GM19025 (cell line): ENCODE results near the gene TRAF3IP3.

Experiments
- ATAC-seq: cut with Tn5 transposase; IDR thresholded peaks from one replicate; pipeline ENCODE4 v1.9.1; 2021; ENCODE audit warnings: mild to moderate bottlenecking, low read depth, moderate library complexity; ENCODE audit not compliant: unreplicated experiment

Gene TRAF3IP3

DNA sequence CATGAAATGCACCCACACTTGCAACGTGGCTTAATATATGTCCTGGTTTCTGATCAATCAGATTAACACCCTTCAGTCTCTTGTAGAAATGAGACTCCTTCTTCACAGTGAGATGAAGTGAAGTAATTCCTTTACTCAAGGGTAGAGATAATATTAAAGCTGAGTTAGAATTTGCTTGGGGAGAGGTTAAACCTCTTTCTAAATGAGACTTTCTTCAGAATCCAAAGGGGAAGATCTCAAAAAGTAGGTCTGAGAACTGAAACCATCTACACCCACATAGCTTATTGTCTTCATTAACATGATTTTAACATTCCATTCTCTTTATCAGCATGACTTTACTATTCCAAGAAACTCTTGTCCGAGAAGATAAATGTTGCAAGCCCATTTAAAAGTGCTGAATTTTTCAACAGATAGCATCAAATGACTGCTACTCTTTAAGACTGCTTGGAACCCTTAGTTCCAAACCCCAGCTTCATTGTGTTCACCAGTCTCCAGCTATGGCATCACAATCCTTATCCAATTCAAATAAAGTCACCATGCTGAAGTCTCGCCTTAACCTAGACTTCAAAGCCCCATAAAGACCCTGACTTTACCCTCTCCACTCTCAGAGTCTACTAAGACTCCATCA, 19.2 kb upstream of the TRAF3IP3 start:
- no peak for ATAC-seq

GRCh38 chr1:209737118-209737505, 18.7 kb upstream of the TRAF3IP3 start:
- ATAC-seq: no peak

- ATAC-seq: no peak
Observed at GRCh38 chr1:209738270-209738669, 17.6 kb upstream of the TRAF3IP3 start.

- ATAC-seq: no peak
Observed at GRCh38 chr1:209741193-209741592, 14.7 kb upstream of the TRAF3IP3 start.

DNA sequence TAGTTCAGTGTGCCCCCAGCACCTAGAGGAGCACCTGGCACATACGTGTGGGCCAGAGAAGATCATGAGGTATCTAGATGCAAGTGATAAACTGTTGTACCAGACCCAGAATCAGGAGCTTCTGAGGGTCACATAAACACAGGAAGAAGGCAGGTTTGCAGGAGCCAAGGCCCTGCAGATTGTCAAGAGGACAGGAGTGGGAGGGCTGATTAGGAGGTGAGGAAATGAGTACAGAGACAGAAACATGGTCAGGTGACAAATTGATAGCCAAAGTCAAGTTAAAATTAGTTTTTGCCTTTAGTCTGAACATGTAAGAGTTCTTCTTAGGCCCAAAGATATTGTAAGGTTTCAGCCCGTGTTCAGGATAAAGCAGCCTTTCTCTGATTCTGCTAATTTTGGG, 14.0 kb upstream of the TRAF3IP3 start:
- no peak for ATAC-seq

- ATAC-seq: no peak
Observed at GRCh38 chr1:209742409-209743144, 13.3 kb upstream of the TRAF3IP3 start.

GRCh38 chr1:209743145-209743482, 12.7 kb upstream of the TRAF3IP3 start:
- ATAC-seq: no peak

DNA sequence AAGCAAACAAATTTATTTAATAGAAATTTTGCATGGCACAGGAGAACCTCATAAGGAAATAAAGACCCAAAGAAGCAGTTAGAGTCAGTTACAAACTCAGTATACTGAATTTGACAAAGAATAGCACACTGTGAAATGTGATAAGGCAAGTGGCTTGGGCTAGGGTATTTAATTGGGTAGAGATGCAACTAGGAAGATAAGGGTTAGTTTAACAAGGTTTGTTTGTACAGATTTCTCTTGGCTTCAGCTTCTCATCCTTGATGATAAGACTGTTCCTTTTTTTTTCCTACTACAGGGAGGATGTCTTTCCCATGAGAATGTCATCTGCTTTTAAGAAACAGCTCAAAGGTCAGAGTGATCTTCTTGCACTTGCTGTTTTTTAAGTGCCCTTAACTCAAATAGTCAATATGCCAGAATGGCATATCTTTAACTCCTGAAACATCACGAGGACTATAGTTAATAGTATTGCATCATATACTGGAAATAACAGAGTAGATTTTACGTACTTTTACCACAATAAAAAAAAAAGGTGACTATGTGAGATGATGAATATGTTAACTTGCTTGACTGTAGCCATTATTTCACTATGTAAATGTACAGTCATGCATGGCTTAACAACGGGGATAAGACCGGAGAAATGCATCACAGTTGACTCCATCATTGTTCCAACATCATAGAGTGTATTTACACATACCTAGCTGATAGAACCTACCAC, 9.2 kb upstream of the TRAF3IP3 start:
- no peak for ATAC-seq

DNA sequence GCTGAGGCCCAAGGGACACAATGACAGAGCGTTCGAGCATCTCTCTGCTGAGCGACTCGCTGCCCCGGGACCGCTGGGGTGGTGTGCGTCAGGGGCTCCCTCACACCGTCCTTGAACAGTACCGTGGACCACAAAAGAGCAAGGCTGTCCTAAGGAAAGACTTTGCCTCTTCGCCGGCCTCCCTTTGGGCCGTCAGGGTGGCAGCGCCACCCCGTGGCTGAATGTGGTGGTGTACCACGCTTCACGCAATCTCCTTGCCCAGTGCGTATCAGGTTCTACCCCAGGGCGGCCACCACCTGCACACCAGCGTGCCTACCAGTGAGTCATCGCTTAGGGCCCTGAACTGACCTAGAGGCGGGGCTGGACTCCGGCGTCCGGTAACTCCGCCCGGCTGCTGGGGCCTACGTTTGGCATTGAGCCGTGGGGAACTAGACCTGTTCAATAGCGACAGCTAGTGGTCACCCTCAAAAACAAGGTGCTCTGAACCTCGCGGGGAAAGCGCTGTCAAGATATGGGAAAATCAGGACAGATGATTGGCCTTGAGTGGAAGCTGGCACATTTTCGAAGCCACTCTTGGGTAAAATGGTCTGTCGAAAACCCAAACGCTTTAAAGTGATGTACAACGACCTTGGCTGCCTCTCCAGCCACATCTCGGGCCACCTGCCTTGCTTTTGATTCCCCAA, 8.1 kb upstream of the TRAF3IP3 start:
- peak; percentile 67 for ATAC-seq

DNA sequence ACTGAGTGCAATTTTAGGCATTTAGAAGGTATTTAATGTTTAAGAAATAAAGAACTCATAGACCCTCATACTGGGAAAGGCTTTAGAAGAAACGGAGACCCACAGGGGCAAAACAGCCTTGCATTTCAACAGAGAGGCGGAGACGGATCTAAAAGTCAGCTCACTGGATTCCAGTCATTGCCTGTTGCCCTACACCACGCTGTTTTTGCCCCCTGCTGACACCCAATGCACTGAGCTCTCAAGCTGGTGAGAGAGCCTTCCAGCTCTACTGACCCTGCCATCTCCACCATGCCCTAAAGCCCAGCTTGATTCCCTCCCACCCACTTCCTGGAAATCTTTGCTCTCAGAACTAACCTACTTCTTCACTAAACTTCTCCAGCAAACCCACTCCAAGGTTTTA, 7.2 kb upstream of the TRAF3IP3 start:
- no peak for ATAC-seq

GRCh38 chr1:209749205-209749604, 6.6 kb upstream of the TRAF3IP3 start:
- no peak for ATAC-seq

DNA sequence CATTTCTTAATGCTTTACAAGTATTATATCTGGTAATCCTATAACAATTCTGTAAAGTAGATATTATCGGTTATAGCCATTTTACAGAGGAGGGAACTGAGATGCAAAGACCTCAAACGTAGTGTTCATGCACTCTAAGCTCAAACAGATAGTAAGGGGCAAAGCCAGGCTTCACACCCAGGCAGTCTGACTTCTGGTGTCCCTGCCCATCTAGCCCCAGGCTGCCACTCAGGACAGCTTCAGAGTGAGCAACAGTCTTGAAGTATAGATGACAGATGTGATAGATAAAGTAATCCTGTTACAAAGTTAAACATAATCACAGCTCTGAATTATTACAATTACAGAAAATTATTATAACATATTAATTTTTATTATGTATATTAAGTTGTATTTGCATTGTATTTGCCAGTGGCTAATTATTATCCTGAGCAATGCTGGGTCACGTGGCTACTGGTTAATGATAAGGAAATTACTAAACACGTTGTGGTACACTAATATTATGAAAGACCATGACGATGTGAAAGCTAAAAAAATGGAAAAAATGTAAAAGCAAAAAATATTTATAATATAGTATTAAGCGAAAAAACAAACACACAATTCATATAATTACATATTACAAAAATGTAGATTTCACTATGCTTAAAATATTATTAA, 6.1 kb upstream of the TRAF3IP3 start:
- no peak for ATAC-seq

DNA sequence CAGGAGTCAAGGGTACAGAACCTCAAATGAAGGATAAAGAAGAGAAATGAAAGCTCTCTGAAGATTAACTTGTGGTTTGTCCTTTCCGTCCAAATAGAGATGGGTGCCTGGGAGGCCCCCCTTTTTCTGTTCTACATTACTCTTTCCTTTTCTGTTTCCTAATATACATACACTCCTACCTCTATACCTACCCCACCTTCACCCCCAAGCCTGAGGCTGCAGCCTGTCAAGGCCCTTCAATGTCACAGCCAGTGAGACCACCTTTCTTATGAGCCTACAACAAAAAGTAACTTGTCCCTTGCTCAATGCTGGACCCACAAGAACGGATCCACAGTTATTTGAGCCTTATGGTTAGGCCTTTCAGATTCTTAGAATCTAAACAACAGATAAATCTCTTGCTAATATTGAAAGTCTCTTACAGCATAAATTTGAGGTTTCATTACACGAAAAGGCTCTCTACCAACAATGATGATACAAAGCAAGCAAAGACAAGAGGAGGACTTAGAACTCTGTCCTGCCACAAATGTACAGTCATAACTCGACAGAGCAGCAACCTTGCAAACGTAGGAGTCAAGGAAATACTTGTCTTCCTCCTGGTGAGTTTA, 4.1 kb upstream of the TRAF3IP3 start:
- peak; percentile 36 for ATAC-seq

- ATAC-seq: no peak
Observed at GRCh38 chr1:209752890-209753289, 3.0 kb upstream of the TRAF3IP3 start.

DNA sequence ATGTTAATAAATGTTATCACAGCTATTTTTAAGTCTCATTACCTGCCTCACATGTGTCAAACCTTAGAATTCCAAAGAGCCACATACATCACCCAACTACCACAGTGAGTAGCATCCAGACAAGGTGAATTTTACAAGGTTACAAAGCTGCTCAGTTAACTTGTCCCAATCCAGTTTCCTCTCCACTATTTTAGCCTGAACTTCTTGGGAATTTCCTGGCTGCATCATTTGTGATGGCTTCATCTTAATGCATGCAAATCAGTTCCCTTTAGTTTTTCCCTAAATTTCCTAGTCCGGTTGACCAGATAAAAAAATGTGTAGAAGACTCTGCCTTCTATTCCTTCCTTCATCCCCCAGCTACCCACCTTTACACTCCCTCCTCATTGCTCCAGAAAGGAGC, 597 bp upstream of the TRAF3IP3 start:
- no peak for ATAC-seq

DNA sequence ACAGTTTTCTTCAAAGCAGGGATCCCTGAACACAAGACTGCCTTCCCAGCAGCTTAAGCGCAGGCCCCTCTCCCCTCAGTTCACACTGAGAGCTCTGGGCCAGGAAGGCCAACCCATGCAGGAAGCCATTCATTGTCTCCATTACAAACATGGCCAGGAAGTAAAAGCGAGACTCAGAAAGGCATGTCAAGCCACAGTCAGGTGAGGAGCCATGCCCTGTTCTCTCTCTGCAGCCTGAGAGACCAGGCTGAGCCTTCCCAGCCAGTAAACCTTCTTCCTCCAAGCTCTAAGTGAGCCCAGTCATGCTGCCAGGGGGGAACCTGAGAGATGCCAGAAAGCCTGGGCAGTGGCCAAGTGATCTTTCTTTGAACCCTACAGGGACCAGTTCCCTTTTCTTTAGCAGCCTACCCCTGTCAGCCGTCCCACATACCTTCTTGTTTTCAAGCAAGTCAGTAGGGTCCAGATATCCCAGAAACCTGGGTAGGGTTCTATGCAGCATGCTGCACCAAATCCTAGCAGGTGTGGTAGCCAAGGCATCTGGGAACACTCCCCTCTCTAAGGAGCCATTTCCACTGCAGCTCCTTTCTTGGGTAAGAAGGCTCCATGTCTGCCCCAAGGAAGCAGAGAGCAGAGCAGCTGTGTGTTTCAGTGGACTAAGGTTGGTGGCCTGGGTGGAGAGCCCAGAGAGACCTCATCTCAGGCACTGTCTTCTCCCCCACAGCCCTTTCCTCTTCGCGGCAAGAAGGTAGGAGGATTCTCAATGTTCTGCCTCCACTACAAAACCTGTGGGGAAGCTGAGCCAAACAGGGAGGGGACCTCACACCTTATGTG, 977 bp downstream of the TRAF3IP3 start:
- ATAC-seq: no peak

GRCh38 chr1:209758400-209758799, 2.5 kb downstream of the TRAF3IP3 start:
- no peak for ATAC-seq

DNA sequence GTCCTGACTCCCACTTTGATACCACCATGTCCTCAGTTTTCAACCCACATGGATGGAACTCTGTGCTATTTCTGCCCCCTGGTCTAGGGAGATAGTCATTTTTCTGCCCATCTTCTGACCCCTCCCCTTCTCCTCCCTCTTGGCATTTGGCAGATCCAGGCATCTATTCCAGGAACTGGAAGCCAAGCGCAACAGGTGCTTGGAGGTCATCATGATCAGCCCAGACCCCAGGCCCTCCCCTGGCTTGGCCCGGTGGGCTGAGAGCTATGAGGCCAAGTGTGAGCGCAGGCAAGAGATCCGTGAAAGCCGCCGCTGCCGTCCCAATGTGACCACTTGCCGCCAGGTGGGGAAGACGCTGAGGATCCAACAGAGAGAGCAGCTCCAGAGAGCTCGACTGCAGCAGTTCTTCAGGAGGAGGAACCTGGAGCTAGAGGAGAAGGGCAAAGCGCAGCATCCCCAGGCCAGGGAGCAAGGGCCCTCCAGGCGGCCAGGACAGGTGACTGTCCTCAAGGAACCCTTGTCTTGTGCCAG, 4.0 kb downstream of the TRAF3IP3 start:
- no peak for ATAC-seq

GRCh38 chr1:209761011-209761635, 5.3 kb downstream of the TRAF3IP3 start:
- no peak for ATAC-seq
